ENCODE measurements around the gene SPOCK1.

Gene SPOCK1

DNA sequence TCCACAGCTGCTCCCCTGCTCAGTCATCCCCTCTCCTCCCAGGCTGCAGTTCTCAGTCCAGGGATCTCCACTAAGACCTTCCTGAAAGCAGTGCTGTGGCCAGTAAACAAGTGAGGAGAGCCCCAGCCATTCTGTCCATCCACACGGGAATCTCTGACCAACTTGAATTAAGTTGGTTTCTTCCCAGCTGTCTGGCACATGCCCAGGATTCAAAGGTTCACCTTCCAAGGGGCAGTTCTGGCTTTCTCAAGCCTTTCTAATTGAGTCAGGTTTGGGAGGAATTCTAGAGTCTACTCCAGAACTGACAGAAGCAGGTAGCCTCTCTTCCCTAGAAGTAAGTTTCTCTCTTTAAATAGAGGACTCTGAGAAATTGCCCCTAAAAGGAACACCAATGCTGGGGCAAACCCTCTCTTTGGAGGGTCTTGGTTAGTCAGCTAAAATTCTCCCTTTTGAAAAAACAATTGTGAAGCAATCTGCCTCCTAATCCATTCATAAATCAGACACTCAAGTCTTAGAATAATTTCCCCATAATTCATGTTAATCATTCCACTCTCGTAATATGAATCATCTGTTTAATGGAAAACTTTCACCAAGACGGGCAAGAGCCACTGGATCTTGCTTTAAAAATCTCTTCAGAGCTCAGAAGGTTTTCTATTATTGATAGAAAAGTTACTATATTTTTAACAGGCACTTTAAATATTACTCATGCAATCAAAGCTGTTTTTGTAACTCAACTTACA, 133.8 kb downstream of the SPOCK1 start:
- no peak for DNase-seq (ENCODE audit: low read depth in 2 of 2)

DNA sequence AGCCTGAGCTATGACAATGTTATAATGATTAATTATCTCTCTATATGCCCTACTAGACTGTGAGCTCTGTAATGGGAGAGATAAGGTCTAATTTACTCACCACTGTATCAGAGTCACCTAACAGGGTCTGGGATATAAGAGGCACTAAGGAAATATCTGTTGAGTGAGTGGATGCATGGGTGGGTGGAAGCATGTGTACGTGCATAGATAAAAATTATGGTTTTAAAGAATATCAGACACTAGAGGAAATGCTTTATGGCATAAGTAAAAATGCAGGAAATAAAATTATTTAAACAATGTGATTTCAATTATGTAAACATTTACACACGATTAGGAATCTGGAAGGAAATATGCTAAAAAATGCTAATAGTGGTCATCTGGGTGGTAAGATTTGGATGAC, 137.8 kb downstream of the SPOCK1 start:
- no peak for DNase-seq (ENCODE audit: low read depth in 2 of 2)

DNA sequence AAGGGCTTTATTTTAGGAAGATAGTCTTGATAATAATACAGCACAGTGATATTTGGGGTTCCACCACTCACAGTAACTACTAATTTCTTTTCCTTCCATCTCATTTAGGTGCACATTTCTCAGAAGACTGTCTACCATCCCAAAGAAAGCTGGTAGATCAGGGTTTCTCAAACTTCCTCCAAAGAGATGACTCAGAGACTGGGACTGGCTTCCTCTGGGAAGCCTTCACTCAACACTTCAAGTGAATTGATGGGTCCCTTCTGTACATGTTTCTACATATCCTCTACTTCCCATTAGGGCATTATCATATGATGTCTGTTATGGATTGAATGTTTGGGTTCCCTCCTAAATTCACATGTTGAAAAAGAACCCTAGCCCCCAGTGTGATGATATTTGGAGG, 138.5 kb downstream of the SPOCK1 start:
- DNase-seq (ENCODE audit: low read depth in 2 of 2), result no peak

DNA sequence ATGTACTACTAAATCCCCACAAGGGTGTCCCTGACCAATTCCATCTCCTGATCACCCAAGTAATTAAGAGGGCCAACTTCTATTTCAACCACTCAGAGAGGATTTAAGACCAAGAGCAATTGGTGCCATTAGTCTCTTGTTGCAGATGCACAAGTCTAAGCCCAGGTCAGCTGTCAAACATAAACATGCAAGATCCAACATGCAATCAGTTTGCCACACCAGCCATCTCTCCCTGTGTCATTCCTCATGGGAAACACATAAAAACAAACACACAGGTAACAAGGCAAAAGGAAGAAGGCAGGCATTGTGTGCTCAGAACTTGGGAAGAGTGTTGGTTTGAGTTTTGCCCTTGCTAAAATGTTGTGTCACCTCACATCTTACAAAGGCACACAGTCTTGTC, 139.2 kb downstream of the SPOCK1 start:
- DNase-seq (ENCODE audit: low read depth in 2 of 2), result no peak

DNA sequence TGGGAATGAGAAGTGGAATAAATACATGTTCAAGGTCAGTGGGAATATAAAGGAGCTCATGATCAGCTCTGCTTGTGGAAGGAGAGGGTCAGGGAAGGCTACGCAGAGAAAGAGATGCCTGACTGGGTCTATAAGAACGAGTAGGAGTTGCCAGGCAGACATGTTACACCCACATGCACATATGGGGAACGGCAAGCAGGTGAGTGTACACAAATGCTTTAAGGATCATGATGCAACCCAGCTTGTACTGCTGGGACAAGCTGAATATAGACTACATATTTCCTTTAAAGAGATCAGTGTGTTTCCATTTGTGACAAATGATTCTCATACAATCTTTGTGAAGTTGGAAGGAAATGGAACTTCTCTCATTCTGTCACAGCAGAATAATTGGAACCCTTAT, 141.7 kb downstream of the SPOCK1 start:
- no peak for DNase-seq (ENCODE audit: low read depth in 2 of 2)

DNA sequence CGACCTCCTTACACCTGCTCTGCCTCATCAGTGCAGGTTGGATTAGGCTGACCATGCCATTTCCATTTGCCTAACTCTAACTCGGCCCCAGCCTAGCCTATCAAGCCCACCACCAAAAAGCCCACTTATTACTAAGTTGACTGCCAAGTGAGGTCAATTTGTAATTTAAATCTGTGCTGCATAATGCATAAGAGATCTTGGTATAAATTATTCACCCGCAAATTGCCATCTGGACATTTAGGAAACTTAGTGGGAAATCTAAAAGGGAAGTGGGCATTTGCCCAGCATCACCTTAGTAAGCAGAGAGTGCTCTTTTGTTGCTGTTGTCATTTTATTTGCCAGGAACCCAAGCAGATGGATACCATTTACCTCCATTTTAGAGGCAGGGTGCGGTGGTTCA, 143.0 kb downstream of the SPOCK1 start:
- no peak for DNase-seq (ENCODE audit: low read depth in 2 of 2)

DNA sequence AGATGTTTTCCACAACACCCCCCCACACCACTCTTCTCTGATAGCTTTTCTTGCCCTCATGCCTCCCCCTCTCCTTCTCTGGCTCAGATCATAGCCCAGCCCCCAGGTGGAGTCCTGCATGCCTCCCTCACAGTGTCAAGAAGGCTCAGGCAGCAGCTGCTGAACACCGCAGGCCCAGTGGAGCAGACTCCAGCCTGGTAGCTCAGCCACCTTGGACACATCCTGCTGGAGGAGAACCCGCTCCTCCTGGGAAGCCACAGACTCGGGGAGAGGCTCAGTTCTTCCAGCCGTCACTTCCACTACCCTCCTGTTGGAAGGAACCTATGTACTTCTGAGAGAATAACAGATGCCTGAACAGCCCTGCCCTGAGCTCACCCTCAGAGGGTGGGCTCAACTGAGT, 143.4 kb downstream of the SPOCK1 start:
- no peak for DNase-seq (ENCODE audit: low read depth in 2 of 2)

DNA sequence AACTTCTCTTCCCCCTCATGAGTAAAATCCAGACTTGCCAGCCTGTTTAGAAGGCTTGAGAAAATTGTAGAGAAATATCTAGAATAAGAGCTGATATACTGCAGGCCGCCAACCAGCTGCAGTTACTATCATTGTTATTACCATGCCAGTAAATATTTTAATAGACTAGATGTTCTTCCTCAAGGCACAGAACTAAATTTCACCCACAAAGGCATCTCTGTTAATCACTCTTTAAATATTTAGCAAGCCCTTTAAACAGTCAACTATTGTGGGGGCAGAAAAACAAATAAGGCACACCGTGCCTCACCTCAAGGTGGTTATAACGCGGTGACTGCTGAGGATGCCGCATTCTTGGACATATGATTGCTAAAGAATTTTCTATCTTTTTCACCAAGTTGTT, 147.0 kb downstream of the SPOCK1 start:
- DNase-seq (ENCODE audit: low read depth in 2 of 2), result no peak

DNA sequence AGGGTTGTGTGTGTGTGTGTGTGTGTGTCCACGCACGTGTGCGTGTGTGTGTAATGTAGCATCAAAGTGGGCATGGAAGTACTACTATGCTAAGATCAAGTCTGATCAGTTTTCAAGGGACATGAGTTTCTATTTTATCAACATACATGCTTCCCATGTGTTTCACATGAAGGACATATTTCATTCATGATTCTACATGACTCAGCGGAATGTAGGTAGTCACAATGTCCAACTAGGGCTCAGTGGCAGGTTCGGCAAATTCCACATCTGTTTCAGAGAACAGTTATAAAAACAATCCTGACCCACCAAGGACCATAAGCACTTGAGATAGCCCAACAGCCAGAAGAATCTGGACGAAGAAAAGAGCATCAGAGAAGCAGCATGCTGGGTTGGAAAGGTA, 148.3 kb downstream of the SPOCK1 start:
- DNase-seq (ENCODE audit: low read depth in 2 of 2), result no peak

DNA sequence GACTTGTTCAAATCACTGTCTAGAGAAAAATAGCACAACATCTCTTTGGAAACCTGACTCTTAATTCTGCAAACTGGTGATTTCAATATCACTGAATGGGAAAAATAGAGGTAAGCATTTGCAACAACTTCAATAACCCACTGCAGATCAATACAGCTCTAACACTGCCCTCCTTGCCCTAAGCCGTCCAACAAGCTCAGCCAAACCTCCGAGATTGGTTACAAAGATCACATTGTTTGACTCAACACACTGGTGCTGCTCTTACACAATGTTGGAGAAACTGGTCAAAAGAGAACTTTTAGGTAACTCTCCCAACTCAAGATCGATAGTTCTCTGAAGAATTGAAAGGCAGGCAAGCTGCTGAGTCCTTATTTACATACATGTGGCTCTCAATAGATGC, 150.4 kb downstream of the SPOCK1 start:
- DNase-seq (ENCODE audit: low read depth in 2 of 2), result no peak

DNA sequence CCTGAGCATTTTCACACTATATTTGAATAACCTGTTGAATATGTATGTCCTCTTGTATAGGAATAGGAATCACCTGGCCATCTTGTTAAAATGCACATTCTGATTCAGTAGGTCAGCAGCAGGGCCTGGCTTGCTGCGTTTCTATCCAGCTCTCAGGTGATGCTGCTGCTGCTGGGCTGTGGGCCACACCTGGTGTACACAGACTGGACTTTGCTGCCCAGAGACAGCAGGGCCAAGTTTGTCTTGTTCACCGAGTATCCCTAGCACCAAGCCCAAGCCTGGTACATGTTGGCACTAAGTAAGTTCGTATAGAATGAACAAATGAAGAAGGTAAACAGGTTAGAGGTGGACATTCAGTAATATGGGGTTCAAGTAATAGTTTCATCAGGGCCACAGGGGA, 151.3 kb downstream of the SPOCK1 start:
- DNase-seq (ENCODE audit: low read depth in 2 of 2), result no peak

DNA sequence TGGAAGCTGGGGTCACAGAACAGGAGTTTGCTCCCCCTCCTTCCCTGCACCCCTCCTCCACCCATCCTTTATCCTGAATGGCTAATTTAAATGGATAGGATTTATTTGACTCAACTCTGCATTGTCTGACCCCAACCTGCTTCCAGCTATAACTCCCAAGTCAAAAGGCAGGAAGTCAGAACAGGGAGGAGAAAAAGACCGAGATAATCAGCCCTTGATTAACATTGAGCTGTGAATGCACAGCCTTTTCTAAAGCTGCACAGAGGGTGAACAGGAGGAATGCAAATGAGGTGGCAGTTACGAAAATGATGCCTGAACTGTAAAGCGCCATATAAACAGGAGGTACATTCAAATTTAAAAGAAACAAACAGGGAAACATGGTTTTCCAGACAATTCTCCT, 152.8 kb downstream of the SPOCK1 start:
- DNase-seq (ENCODE audit: low read depth in 2 of 2), result no peak

DNA sequence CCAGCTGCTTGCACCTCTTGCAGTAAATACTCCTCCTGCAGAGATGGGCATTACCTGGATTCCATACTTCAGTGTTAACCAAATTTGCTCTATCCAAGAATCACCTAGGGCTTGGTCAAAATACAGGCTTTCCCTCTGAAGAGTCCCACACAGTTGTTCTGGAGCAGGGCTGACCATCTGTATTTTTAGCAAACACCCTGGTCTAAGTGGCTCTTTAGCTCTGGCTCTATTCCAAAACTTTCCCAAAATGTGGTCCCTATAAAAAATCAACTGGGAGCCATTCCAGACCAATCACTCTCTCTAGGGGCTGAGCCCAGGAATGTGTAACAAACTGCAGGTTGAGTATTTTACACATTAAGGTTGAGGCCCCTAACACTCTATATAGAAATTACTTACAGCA, 153.7 kb downstream of the SPOCK1 start:
- DNase-seq (ENCODE audit: low read depth in 2 of 2), result no peak

DNA sequence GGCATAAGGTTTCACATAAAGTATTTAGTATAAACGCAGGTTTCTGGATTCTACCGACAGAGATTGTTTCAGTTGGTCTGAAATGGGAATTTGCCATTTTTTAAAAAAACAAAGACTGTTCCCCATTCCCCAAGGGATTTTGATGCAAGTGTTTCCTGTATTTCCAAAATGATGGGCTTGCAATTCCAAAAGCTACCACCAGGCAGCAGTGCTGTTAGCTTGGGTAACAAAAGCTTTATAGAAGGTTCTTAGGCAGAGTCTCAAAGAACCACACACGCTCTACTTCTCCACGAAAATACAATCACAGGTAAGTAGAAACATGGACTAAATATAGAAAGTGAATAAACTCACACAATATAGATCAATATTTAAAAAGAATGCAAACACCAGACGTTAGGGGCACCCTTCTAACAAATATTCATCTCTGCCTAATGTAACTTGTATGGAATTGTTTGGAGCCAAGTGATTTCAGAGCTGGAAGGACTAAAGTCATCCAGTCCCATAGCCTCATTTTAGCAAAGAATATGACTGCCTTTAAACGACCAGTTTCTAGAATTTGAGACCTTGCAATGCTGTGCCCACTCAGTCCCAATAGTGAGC, 154.3 kb downstream of the SPOCK1 start:
- peak in 1 of 2 donors; percentile 3 for DNase-seq (ENCODE audit: low read depth in 2 of 2)

DNA sequence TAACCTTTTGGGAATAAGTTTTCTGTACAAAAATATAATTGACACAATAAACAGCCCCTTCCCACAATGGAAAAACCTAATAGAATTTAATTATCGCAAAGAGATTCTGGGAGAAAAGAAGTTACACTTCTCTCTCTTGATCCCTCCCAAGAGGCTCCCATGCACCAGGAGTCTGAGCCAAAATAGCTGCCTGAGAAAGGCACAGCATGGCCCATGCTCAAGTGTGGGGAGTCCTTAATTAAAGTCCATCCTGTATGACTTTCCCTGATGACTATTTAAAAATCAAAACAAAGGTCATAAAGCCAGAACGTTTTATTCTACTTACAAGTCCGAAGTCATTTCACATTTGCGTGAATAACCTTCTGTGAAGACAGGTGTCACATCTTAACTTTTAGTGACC, 155.1 kb downstream of the SPOCK1 start:
- DNase-seq (ENCODE audit: low read depth in 2 of 2), result no peak

DNA sequence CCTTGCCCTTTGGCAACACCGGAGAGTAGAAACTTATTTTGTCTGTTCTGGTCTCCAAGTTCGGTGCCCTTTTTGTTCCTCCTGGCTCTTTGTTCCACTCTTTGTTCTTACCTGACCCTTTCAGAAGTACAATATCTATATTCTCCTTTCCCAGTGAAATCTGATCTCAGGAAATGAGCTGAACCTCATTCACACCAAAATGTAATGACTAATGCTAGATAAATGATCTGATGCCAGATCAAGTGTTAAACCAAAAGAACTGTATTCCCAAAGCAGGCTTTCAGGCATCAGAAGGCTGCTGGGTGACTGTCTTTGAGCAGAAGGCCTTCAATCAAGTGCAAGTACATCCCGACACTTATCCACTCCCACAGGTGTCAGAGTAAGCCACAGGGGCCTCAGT, 156.4 kb downstream of the SPOCK1 start:
- DNase-seq (ENCODE audit: low read depth in 2 of 2), result no peak

DNA sequence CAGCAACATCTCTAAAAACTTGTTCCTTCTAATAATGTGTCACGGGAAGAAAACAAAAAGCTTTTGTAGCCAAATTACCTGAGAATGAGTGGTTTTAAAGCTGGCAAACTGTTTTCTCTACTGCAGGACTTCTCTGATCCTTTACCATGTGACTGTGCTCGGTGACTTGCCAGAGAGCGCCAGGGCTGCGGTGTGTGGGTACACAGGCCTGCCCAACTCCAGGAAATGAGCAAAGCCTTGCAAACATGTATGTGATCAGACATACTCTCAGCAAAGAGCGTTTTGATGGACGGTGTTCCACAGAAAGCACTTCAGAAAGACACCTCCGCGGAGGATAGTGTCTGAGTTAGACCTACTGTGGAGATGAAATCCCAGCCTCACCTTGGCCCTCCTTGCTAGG, 157.3 kb downstream of the SPOCK1 start:
- no peak for DNase-seq (ENCODE audit: low read depth in 2 of 2)

DNA sequence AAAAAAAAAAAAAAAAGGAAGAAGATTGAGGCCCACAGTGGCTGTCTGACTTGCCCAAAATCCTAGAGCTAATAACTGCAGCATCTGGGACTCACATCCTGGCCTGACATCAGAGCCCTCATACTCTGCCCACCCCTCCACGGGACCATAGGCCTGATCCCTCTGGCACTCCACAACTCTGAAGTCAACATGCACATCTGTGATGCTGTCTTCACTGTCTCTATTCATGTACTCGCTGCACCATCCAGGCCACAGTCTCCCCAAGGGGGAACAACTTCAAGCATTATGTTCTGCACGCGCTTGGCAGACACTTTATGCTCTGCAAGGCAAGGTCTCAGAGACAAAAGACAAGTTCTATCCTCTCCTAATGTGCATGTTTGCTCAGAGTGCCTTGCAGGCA, 158.2 kb downstream of the SPOCK1 start:
- DNase-seq (ENCODE audit: low read depth in 2 of 2), result no peak

DNA sequence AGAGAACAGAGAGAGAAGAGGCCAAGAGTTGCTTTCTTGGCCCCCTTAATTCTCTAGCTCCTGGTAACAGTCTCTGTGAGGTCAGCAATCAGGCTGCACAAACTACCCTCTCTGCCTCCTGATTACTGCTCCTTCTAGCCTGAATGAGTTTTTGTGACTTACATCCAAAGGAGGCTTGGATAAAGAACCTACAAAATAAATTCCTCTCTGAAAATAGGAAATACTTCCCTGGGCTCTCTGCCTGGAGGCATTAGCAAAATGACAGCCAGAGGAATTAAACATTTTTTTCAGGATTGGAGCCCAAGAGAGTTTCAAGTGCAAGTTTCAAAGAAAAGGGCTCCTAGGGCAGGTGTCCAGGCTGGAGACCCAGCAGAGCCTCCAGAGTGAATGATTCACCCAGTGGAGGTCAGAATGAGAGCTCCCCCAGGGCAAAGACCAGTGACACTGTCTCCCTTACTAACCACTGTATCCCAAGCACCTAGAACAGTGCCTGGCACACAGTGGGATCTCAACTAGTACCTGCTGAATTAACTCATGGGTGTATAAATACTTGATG, 162.5 kb downstream of the SPOCK1 start:
- DNase-seq (ENCODE audit: low read depth in 2 of 2), result no peak

DNA sequence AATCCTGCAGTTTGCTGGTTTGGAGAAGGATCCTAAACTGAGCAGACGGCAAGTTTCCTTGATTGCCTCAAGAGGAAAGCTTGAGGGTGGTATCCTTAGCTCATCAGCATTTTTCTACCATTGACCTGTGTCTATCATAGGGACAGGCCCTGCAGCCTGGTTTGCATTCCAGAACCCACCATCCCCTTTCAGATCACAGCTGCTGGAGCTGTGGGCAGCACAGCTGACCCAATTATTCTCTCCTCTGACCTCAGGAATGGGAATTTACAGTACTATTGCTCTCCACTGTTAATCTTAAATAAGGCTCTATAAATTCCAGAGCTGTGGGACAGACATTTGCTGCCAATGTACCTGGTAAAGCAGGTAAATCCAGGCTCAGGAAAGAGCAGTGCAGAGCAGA, 163.0 kb downstream of the SPOCK1 start:
- DNase-seq (ENCODE audit: low read depth in 2 of 2), result no peak

DNA sequence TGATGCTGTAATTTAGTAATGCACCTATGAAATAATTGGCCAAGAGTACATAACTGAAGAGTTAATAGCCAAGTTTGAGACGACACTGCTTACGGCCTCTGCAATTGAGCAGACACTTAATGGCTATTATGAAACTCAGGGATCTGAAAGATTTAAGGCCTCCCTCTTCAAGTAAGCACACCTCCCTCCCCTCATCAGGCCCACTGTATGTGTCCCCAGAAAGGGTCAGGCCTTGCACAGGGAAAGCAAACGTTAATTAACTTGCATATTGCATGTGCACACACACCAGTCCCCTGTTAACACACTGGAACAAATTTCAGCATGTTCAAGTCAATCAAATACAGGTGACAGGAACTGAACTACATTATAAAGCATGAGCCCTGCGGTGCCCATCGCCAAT, 163.6 kb downstream of the SPOCK1 start:
- no peak for DNase-seq (ENCODE audit: low read depth in 2 of 2)

DNA sequence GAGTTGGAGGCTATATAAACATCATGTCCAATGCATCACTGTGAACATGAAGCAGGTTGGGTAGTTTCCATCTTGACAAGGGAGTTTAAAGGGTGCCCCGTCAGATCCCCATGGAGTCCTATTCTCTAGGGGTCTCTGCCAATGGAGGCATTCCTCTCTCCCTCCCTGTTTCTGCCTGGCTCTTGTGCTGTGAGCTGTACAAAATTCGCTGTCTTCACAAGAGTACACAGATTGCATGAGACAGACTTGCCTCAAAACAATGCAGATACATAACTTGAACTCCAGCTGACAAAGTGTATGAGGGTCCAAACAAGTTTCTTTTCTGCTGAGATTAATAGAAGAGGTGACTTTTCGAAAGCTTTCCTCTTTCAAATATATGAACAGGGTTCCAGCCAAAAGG, 165.2 kb downstream of the SPOCK1 start:
- DNase-seq (ENCODE audit: low read depth in 2 of 2), result no peak

DNA sequence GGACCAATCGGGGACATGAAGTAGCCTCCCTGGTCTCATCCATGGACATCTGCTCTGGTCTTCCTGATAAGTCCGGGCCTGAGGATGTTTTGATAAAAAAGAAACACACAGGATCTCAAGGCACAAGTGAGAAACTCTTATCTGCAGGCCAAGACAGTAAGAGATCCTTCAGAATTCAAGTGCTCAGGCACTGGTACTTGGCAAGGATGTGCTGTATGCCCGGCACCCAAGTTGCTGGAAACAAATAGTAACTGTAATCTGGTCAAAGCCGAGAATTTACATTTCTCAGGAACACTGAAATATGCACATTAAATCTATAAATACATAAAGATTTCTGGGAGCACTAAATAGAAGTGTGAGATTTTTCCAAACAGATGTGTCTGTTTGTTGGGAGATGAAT, 165.7 kb downstream of the SPOCK1 start:
- DNase-seq (ENCODE audit: low read depth in 2 of 2), result no peak

DNA sequence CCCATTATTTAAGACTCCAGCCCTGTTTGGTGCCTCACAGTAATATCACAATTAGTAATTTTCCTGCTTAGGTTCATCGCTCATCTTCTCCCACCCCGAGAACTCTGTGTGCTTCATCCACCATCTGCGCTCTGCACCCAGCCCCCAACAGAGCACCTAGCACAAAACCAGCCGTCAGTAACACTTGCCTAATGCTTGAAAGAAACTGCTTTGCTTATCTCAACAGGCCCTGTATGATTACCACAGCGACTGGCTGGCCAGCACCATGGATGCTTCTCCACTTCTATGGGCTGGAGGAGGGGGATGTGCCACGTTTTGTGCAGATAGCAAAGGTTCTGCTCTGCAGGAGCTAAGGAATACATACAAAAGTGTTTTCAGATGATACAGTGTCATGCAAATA, 166.8 kb downstream of the SPOCK1 start:
- no peak for DNase-seq (ENCODE audit: low read depth in 2 of 2)
